Measurements from ENCODE around the gene GABBR2. TPM values are rescaled to one million over a fixed set of nuclear protein-coding genes. Genes with fewer than 3 reads are reported as not detected.

Gene GABBR2
- total RNA-seq, 1 donor from 2014 or later = not detected

DNA sequence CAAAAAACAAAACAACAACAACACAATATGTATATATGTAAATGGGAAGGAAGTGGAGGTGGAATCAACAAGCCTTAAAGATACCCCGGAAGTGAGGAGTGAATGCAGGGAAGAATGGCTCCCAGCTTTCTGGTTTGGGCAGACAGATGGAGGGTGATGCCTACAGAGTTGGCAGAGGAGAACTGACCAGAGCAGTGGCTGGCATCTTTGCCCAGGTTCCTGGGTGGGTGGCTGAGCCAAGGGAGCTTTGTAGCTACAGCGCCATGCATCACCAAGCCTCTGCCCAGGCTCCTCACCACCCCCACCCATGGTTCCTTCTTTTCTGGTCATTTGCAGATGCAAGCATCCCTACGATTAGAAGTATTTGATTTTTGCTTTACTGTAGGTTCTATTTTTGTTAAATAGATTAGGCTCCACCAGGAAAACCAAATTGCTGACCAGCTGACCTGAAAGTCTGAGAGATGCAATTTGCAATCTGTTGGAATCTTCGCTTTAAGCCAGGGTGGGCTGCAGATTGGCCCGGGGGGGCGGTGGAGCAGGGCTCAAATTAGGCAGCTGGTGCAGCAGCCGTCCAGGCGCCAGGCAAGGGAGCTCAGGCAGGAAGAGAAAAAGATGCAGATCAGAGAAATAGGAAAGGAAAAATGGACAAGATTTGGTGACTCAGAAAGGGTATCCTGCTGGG lies 290.0 kb downstream of the GABBR2 start:
- Histone ChIP-seq H3K36me3 (ENCODE audit: control insufficient read depth, insufficient read depth, low read length) (no peaks in the 10 kb centered on the region), H3K27me3 (ENCODE audit: control insufficient read depth, insufficient read depth, low read length) (peaks cover 7% of the 10 kb centered on the region), H3K4me3 (ENCODE audit: low read depth, low read length) (no peak overlapping the region)
- FAIRE-seq (no peak), DNase-seq (ENCODE audit: low read depth) (no peak)
- TF ChIP-seq, protein P1, sequence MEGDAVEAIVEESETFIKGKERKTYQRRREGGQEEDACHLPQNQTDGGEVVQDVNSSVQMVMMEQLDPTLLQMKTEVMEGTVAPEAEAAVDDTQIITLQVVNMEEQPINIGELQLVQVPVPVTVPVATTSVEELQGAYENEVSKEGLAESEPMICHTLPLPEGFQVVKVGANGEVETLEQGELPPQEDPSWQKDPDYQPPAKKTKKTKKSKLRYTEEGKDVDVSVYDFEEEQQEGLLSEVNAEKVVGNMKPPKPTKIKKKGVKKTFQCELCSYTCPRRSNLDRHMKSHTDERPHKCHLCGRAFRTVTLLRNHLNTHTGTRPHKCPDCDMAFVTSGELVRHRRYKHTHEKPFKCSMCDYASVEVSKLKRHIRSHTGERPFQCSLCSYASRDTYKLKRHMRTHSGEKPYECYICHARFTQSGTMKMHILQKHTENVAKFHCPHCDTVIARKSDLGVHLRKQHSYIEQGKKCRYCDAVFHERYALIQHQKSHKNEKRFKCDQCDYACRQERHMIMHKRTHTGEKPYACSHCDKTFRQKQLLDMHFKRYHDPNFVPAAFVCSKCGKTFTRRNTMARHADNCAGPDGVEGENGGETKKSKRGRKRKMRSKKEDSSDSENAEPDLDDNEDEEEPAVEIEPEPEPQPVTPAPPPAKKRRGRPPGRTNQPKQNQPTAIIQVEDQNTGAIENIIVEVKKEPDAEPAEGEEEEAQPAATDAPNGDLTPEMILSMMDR (IDR thresholded peaks at IDR 0.05; ENCODE audit: insufficient read depth, low read length, severe bottlenecking) = no peak

DNA sequence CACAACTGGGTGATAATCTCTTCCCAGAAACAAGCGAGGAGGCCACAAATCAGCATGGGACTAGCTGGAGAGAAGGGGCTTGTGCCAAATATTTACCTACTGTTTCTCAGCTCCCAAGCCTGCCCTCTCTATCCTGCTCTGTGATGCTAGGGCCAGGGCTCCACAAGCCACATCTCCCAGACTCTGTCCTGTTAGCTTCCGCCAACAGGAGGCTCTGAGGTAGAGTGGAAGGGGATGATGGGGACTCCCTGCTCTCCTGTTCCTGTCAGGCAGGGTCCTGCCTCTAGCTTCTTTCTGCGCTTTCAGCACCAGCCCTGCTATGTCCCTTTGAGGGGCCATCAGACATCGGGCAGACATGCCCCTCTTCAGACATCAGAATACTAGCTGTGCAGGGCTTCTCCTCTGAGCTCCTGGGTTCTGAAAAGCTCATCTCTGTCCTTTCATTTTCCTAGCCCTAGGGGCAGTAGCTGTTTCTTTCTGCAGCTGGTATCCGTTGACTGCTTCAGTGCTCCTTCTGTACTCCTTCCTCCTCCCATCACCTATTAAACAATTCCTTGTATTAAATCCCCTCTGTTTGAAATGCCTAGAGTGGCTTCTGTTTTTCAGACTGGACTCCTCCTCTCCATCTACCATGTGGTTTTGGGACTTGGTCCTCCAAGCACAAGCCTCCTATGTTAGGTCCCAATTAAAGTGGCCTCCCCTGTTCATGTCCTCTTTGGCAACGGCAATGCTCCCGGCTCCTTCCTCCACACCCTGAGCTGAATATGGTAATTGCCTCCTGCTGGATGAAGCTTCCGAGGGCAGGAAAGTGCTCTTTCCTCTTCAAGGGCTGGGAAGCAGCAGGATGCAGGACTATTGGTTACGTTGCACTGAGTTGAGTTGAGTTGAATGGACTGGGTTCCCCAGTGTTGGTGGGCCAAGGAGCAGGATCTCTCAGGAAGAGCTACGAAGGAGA lies 292.2 kb downstream of the GABBR2 start:
- DNase-seq (ENCODE audit: low read depth) = no peak
- FAIRE-seq = no peak
- no peak overlapping the region for H3K4me3 ChIP-seq (ENCODE audit: low read depth, low read length)
- H3K27me3 ChIP-seq (ENCODE audit: control insufficient read depth, insufficient read depth, low read length) = peaks cover 7% of the 10 kb centered on the region
- H3K36me3 ChIP-seq (ENCODE audit: control insufficient read depth, insufficient read depth, low read length) = no peaks in the 10 kb centered on the region
- TF ChIP-seq, protein P1 (IDR thresholded peaks at IDR 0.05; ENCODE audit: insufficient read depth, low read length, severe bottlenecking) = no peak

DNA sequence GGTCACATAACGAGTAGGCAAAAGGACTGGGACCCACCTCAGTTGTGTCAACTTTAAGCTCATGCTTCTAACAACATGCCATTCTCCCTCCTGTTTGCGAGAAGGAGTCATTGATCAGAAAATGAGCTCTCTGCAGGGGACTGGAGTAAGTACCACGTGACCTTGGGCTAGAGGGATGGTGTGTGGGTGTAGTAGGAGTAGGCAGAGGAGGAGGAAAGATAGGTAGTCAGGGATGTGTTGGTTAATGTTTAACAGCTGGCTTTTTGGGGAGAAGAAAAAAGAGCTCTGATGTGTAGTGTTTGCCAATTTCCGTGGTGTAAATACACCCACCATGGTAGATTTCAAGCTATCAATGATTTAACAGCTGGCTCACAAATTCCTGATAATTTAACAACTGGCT lies 293.0 kb downstream of the GABBR2 start:
- Histone ChIP-seq H3K27me3 (ENCODE audit: control insufficient read depth, insufficient read depth, low read length) (peaks cover 7% of the 10 kb centered on the region), H3K36me3 (ENCODE audit: control insufficient read depth, insufficient read depth, low read length) (no peaks in the 10 kb centered on the region), H3K4me3 (ENCODE audit: low read depth, low read length) (no peak overlapping the region)
- TF ChIP-seq, protein P1 (IDR thresholded peaks at IDR 0.05; ENCODE audit: insufficient read depth, low read length, severe bottlenecking) = no peak
- DNase-seq (ENCODE audit: low read depth) (no peak), FAIRE-seq (no peak)

DNA sequence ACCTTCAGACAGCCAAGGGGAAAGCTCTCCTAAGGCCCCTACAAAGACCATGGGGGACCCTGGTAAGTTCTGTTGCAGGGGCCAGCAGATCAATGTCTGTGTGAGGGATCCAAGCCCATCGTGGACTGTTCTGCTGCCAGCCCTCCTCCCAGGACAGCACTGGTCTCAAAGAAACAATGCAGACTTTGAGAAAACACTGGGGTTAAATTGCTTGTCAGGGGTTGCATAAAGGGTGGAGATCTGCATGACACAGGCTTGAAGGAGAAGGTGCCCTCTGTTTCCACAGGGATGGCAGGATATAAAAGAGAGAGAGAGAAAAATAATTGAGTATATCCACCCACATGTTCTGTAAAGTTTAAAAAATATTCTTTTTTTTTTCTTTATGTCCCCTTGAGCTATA lies 295.7 kb downstream of the GABBR2 start:
- DNase-seq (ENCODE audit: low read depth) = no peak
- TF ChIP-seq, protein P1 (IDR thresholded peaks at IDR 0.05; ENCODE audit: insufficient read depth, low read length, severe bottlenecking) = no peak
- no peaks in the 10 kb centered on the region for H3K36me3 ChIP-seq (ENCODE audit: control insufficient read depth, insufficient read depth, low read length)
- FAIRE-seq = no peak
- peaks cover 7% of the 10 kb centered on the region for H3K27me3 ChIP-seq (ENCODE audit: control insufficient read depth, insufficient read depth, low read length)
- no peak overlapping the region for H3K4me3 ChIP-seq (ENCODE audit: low read depth, low read length)

DNA sequence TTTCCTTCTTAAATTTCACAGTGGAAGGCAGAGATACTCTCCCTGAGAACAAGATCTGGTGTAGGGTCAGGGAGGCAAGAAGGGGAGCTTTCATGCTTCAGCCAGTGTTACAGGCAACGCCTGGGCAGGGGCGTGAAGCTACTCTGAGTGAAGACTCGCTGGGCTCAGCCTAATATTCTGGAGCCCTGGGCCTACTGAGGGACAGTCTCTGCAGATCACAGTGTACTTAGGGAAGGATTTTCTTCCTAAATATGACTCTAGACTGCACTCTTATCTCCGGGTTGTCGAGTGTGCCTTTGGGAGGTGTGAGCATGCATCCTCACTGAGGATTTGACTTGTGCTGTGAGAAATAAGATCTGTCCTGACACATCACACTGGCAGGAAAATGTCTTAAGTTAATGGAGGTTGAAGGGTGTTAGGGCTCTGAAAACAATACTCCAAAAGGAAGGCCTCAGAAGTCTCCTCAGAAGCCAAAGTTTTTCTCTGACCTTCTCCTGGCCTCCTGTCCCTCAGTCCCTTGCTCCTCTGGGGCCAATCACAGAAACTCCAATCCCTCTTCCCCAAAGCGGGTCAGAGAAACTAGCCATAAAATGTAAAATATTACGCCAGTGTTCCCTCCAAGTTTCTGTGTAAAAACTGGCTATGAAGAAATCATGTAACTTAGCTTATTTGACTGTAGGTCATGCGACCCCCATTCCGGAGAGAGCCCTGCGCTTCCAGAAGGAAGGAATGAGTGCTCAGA lies 296.5 kb downstream of the GABBR2 start:
- peaks cover 7% of the 10 kb centered on the region for H3K27me3 ChIP-seq (ENCODE audit: control insufficient read depth, insufficient read depth, low read length)
- no peak for FAIRE-seq
- TF ChIP-seq, protein P1 (IDR thresholded peaks at IDR 0.05; ENCODE audit: insufficient read depth, low read length, severe bottlenecking) = no peak
- no peak for DNase-seq (ENCODE audit: low read depth)
- H3K4me3 ChIP-seq (ENCODE audit: low read depth, low read length) = no peak overlapping the region
- no peaks in the 10 kb centered on the region for H3K36me3 ChIP-seq (ENCODE audit: control insufficient read depth, insufficient read depth, low read length)

All from bronchial epithelial cell (primary cell).